Smooth muscle cell (in vitro differentiated cells): ENCODE measurements around the gene FAS. TPM values are rescaled to one million over a fixed set of nuclear protein-coding genes. Genes with fewer than 3 reads are reported as not detected.

Source experiments
- DNase-seq: peaks from one replicate; lab custom pipeline; 2025; ENCODE audit not compliant: unreplicated experiment; lab: John Stamatoyannopoulos, UW
- H2AFZ ChIP-seq: fragments of 200-600 bp; sonication (generic); 2 replicates; pipeline ENCODE4 v1.6.0; 2016; ENCODE audit warnings: antibody characterized with exemption, low read depth, mild to moderate bottlenecking
- H3F3A ChIP-seq: fragments of 200-600 bp; sonication (generic); 2 replicates; pipeline ENCODE4 v1.6.0; 2017; ENCODE audit warnings: antibody characterized with exemption, low read depth
- H3K27ac ChIP-seq: fragments of 200-600 bp; sonication (generic); 2 replicates; pipeline ENCODE4 v1.5.1; 2016; ENCODE audit warnings: low read depth, mild to moderate bottlenecking
- H3K27me3 ChIP-seq: fragments of 200-600 bp; sonication (generic); 2 replicates; pipeline ENCODE4 v1.6.1; 2016; ENCODE audit warnings: low read depth, mild to moderate bottlenecking
- H3K36me3 ChIP-seq: fragments of 200-600 bp; sonication (generic); 2 replicates; pipeline ENCODE4 v1.5.1; 2016; ENCODE audit warnings: low read depth
- H3K4me1 ChIP-seq: fragments of 200-600 bp; sonication (generic); 2 replicates; pipeline ENCODE4 v1.5.1; 2016; ENCODE audit warnings: low read depth
- H3K4me2 ChIP-seq: fragments of 200-600 bp; sonication (generic); 2 replicates; pipeline ENCODE4 v1.6.0; 2016; ENCODE audit warnings: mild to moderate bottlenecking
- H3K4me3 ChIP-seq: fragments of 200-600 bp; sonication (generic); 2 replicates; pipeline ENCODE4 v1.5.1; 2016; ENCODE audit warnings: mild to moderate bottlenecking
- H3K79me2 ChIP-seq: fragments of 200-600 bp; sonication (generic); 2 replicates; pipeline ENCODE4 v1.6.0; 2016; ENCODE audit warnings: low read depth, mild to moderate bottlenecking
- H3K9ac ChIP-seq: fragments of 200-600 bp; sonication (generic); 2 replicates; pipeline ENCODE4 v1.6.0; 2016; ENCODE audit warnings: low read depth
- H3K9me3 ChIP-seq: fragments of 200-600 bp; sonication (generic); replicated peaks from 2 replicates; pipeline ENCODE4 v1.5.1; 2016; ENCODE audit warnings: low read depth
- H4K20me1 ChIP-seq: fragments of 200-600 bp; sonication (generic); 2 replicates; pipeline ENCODE4 v1.6.0; 2016; ENCODE audit warnings: low read depth
- CTCF ChIP-seq: fragments of 200-600 bp; sonication (generic); IDR thresholded peaks from 2 replicates; pipeline ENCODE4 v1.5.1; 2017; ENCODE audit warnings: borderline replicate concordance, mild to moderate bottlenecking, antibody characterized with exemption; ENCODE audit not compliant: insufficient read depth, poor library complexity, severe bottlenecking
- WGBS: methylation state at CpG from one replicate; pipeline ENCODE4 v1.1.7; 2016; ENCODE audit warnings: low lambda C conversion rate; 5-methylcytosine and 5-hydroxymethylcytosine counted together
- polyA plus RNA-seq: library from polyadenylated mRNA; unstranded; fragments of >200 nt; fragmentation: Nextera tagmentation; extraction: Ambion mirVana; gene quantifications from 2 replicates; pipeline ENCODE4 v1.2.1, GENCODE V29; 2016
- total RNA-seq: library from RNA; depleted of rRNA; stranded (reverse); fragments of >200 nt; gene quantifications from 2 replicates; pipeline ENCODE4 v1.2.3, GENCODE V29; 2014

FAS gene
- total and polyA plus RNA-seq, 2 experiments from 2014 or later = 14.4 to 21.8 TPM

GRCh38 chr10:88944813-88945212 is 45.8 kb upstream of the FAS start:
- peaks cover 48% of the 10 kb centered on the region for H3K79me2 ChIP-seq
- no peak overlapping the region for H2AFZ ChIP-seq
- H3K4me2 ChIP-seq = no peak overlapping the region
- no peak overlapping the region for H3K4me3 ChIP-seq
- peaks cover 96% of the 10 kb centered on the region for H4K20me1 ChIP-seq
- no peak for DNase-seq
- no peak overlapping the region for H3K9ac ChIP-seq
- peak overlapping the region; percentile 37 for H3K27ac ChIP-seq
- H3K36me3 ChIP-seq = peaks cover 38% of the 10 kb centered on the region
- TF ChIP-seq CTCF = no peak
- H3K27me3 ChIP-seq = no peaks in the 10 kb centered on the region
- 87% methylated on average over 3 of the region's 3 CpGs for WGBS
- peaks cover 12% of the 10 kb centered on the region for H3K4me1 ChIP-seq
- no peaks in the 10 kb centered on the region for H3K9me3 ChIP-seq
- peaks cover 60% of the 10 kb centered on the region for H3F3A ChIP-seq

DNA sequence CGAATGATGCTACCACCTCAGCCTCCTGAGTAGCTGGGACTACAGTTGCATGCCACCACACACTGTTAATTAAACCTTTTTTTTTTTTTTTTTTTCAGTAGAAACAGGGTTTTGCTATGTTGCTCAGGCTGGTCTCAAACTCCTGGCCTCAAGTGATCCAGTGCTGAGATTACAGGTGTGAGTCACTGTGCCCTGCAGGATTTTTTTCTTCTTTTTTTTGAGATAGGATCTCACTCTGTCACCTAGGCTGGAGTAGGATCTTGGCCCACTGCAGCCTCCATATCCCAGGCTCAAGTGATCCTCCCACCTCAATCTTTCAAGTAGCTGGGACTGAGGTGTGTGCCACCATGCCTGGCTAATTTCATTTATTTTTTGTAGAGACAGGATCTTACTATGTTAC is 44.4 kb upstream of the FAS start:
- no peak overlapping the region for H3K9ac ChIP-seq
- H3K4me3 ChIP-seq = no peak overlapping the region
- peaks cover 58% of the 10 kb centered on the region for H3F3A ChIP-seq
- H3K27ac ChIP-seq = no peak overlapping the region
- no peaks in the 10 kb centered on the region for H3K9me3 ChIP-seq
- H2AFZ ChIP-seq = no peak overlapping the region
- no peak for DNase-seq
- peaks cover 35% of the 10 kb centered on the region for H3K36me3 ChIP-seq
- peaks cover 98% of the 10 kb centered on the region for H4K20me1 ChIP-seq
- H3K4me1 ChIP-seq = peaks cover 24% of the 10 kb centered on the region
- H3K27me3 ChIP-seq = no peaks in the 10 kb centered on the region
- peaks cover 62% of the 10 kb centered on the region for H3K79me2 ChIP-seq
- WGBS = 88% methylated on average over 1 of the region's 1 CpG
- H3K4me2 ChIP-seq = no peak overlapping the region
- no peak for TF ChIP-seq CTCF

DNA sequence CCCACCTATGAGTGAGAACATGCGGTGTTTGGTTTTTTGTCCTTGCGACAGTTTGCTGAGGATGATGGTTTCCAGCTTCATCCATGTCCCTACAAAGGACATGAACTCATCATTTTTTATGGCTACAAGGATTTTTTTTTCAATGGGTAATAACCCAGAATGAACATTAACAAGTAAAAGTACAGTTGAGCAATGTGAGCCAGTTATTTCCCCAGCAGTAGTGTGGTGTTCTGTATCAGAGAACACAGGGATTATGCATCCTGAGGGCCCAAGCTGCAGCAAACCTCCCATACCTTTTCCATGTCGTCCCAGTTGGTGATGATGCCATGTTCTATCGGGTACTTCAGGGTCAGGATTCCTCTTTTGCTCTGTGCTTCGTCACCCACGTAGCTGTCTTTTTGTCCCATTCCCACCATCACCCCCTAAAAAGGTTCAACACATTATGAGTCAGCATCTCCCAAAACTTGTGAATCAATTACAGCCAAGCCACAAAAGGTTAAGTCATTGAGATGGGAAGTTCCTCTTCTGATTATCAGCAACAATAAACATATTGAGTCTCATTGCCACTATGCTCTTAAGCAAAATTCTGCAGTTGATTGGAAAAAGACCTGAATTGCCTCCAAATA is 43.5 kb upstream of the FAS start:
- peaks cover 94% of the 10 kb centered on the region for H4K20me1 ChIP-seq
- H3K4me3 ChIP-seq = no peak overlapping the region
- no peaks in the 10 kb centered on the region for H3K27me3 ChIP-seq
- no peak overlapping the region for H3K4me2 ChIP-seq
- H3K9me3 ChIP-seq = no peaks in the 10 kb centered on the region
- no peak for TF ChIP-seq CTCF
- no peak overlapping the region for H2AFZ ChIP-seq
- H3K27ac ChIP-seq = peak overlapping the region; percentile 10
- WGBS = 88% methylated on average over 6 of the region's 6 CpGs
- H3K36me3 ChIP-seq = peaks cover 26% of the 10 kb centered on the region
- no peak overlapping the region for H3K9ac ChIP-seq
- H3K79me2 ChIP-seq = peaks cover 67% of the 10 kb centered on the region
- H3K4me1 ChIP-seq = peaks cover 31% of the 10 kb centered on the region
- DNase-seq = no peak
- H3F3A ChIP-seq = peaks cover 52% of the 10 kb centered on the region

- H3K4me3 ChIP-seq = peak overlapping the region; percentile 50
- H3K9me3 ChIP-seq = no peaks in the 10 kb centered on the region
- TF ChIP-seq CTCF = no peak
- H3K4me1 ChIP-seq = peaks cover 43% of the 10 kb centered on the region
- peak overlapping the region; percentile 84 for H3K27ac ChIP-seq
- 39% methylated on average over 2 of the region's 2 CpGs for WGBS
- H3K36me3 ChIP-seq = peaks cover 12% of the 10 kb centered on the region
- H3K79me2 ChIP-seq = peaks cover 67% of the 10 kb centered on the region
- H3K9ac ChIP-seq = peak overlapping the region; percentile 44
- H3K4me2 ChIP-seq = peak overlapping the region; percentile 95
- DNase-seq = no peak
- peaks cover 77% of the 10 kb centered on the region for H4K20me1 ChIP-seq
- H3K27me3 ChIP-seq = no peaks in the 10 kb centered on the region
- no peak overlapping the region for H2AFZ ChIP-seq
- peaks cover 45% of the 10 kb centered on the region for H3F3A ChIP-seq
These were observed 41.5 kb upstream of the FAS start for GRCh38 chr10:88949051-88949450.
